Activated CD4-positive, alpha-beta T cell treated with anti-CD3 and anti-CD28 coated beads, Interleukin-2, amount 50 U/mL, for 24 hours (primary cell): Measurements from ENCODE around the gene RYR2.
"Not testable (repeated sequence)": the region's sequence is repeated elsewhere in the genome, so short reads cannot be mapped to it uniquely, and the experiment has no call there.

Experiments used
- DNase-seq, 2 donors: peaks; one replicate each; pipeline ENCODE4 v3.0.0-alpha.2; 2020; ENCODE audit warnings: low read depth in 1 of 2, low spot score in 1 of 2

Gene RYR2

GRCh38 chr1:237834048-237834447, 792.1 kb downstream of the RYR2 start:
- DNase-seq, result no peak

GRCh38 chr1:237834461-237834860, 792.5 kb downstream of the RYR2 start:
- no peak for DNase-seq

- no peak for DNase-seq
Measured at GRCh38 chr1:237838320-237838719, 796.3 kb downstream of the RYR2 start.

GRCh38 chr1:237838904-237839534, 797.0 kb downstream of the RYR2 start:
- no peak for DNase-seq

- DNase-seq, result no peak
Measured at GRCh38 chr1:237841485-237841884, 799.5 kb downstream of the RYR2 start.

GRCh38 chr1:237843516-237843915, 801.5 kb downstream of the RYR2 start:
- not testable (repeated sequence) for DNase-seq

- DNase-seq, result no peak
Measured at GRCh38 chr1:237851210-237851845, 809.3 kb downstream of the RYR2 start.

- no peak for DNase-seq
Measured at GRCh38 chr1:237852342-237852741, 810.4 kb downstream of the RYR2 start.

- no peak for DNase-seq
Measured at GRCh38 chr1:237857455-237857854, 815.5 kb downstream of the RYR2 start.

GRCh38 chr1:237858992-237859391, 817.0 kb downstream of the RYR2 start:
- no peak for DNase-seq

- DNase-seq, result no peak
Measured at GRCh38 chr1:237861944-237862343, 820.0 kb downstream of the RYR2 start.

- DNase-seq, result no peak
Measured at GRCh38 chr1:237863234-237863633, 821.2 kb downstream of the RYR2 start.

- no peak for DNase-seq
Measured at GRCh38 chr1:237864338-237865244, 822.6 kb downstream of the RYR2 start.

- DNase-seq, result no peak
Measured at GRCh38 chr1:237867380-237867888, 825.5 kb downstream of the RYR2 start.

- no peak for DNase-seq
Measured at GRCh38 chr1:237868817-237869600, 827.0 kb downstream of the RYR2 start.

GRCh38 chr1:237873487-237874211, 831.7 kb downstream of the RYR2 start:
- no peak for DNase-seq

GRCh38 chr1:237875291-237875690, 833.3 kb downstream of the RYR2 start:
- no peak for DNase-seq

GRCh38 chr1:237877631-237878030, 835.6 kb downstream of the RYR2 start:
- no peak for DNase-seq

- no peak for DNase-seq
Measured at GRCh38 chr1:237878406-237878805, 836.4 kb downstream of the RYR2 start.

- no peak for DNase-seq
Measured at GRCh38 chr1:237879195-237879594, 837.2 kb downstream of the RYR2 start.
